Upper lobe of right lung (tissue), 1 donor: ENCODE data around the gene PAGE4. TPM values are rescaled to one million over a fixed set of nuclear protein-coding genes. Genes with fewer than 3 reads are reported as not detected.

Experiments used
- ATAC-seq: fragments of 200-7000 bp; cut with Tn5 transposase; one replicate; pipeline ENCODE4 v1.9.1; 2020; ENCODE audit warnings: mild to moderate bottlenecking, moderate library complexity
- DNase-seq: peaks from one replicate; pipeline ENCODE4 v3.0.0-alpha.2; 2020
- H3K27ac ChIP-seq: fragments of 200-600 bp; one replicate; pipeline ENCODE4 v1.8.0; 2022
- H3K27me3 ChIP-seq: fragments of 200-600 bp; one replicate; pipeline ENCODE4 v1.8.0; 2022; ENCODE audit warnings: mild to moderate bottlenecking
- H3K36me3 ChIP-seq: fragments of 200-600 bp; one replicate; pipeline ENCODE4 v1.8.0; 2022
- H3K4me1 ChIP-seq: fragments of 200-600 bp; one replicate; pipeline ENCODE4 v1.8.0; 2022
- H3K4me3 ChIP-seq: fragments of 200-600 bp; one replicate; pipeline ENCODE4 v1.8.0; 2022; ENCODE audit warnings: mild to moderate bottlenecking
- H3K9me3 ChIP-seq: fragments of 200-600 bp; one replicate; pipeline ENCODE4 v1.8.0; 2022
- CTCF ChIP-seq: fragments of 200-600 bp; IDR thresholded peaks from one replicate; pipeline ENCODE4 v1.8.0; 2022; ENCODE audit warnings: antibody characterized with exemption
- intact Hi-C: fragments of 100-400 bp; cut with DNase I; formaldehyde crosslinking; loops from one replicate; pipeline ENCODE4 v1.11.0; 2022
- total RNA-seq: library from RNA; stranded (reverse); fragmentation: NEBNext Ultra II Directional; extraction: Animal tissue kit (Norgen Biotek cat#: 25700); gene quantifications from one replicate; pipeline ENCODE4 v1.2.1, GENCODE V29; 2021
- donor health status: DM: no; HTN: yes; CAD: no; lungs with severe emphysema.

Gene PAGE4
- total RNA-seq, 1 donor from 2014 or later = not detected

GRCh38 chrX:49876750-49877149 is 47.6 kb downstream of the PAGE4 start:
- no peak overlapping the region for H3K4me3 ChIP-seq
- peaks cover 3% of the 10 kb centered on the region for H3K4me1 ChIP-seq
- DNase-seq = no peak
- peak; percentile 53 for TF ChIP-seq CTCF
- H3K27ac ChIP-seq = no peak overlapping the region
- intact Hi-C loops = no loop called here
- H3K9me3 ChIP-seq = no peaks in the 10 kb centered on the region
- no peaks in the 10 kb centered on the region for H3K36me3 ChIP-seq
- ATAC-seq = no peak
- no peaks in the 10 kb centered on the region for H3K27me3 ChIP-seq

GRCh38 chrX:49877397-49878101 is 48.4 kb downstream of the PAGE4 start:
- intact Hi-C loops = no loop called here
- Histone ChIP-seq H3K27me3 (no peaks in the 10 kb centered on the region), H3K27ac (no peak overlapping the region)

GRCh38 chrX:49878128-49878833 is 49.2 kb downstream of the PAGE4 start:
- peak overlapping the region; percentile 69 for H3K27ac ChIP-seq
- no peaks in the 10 kb centered on the region for H3K9me3 ChIP-seq
- ATAC-seq (no peak), DNase-seq (no peak)
- no peaks in the 10 kb centered on the region for H3K36me3 ChIP-seq
- no peak for TF ChIP-seq CTCF
- H3K27me3 ChIP-seq = no peaks in the 10 kb centered on the region
- peaks cover 3% of the 10 kb centered on the region for H3K4me1 ChIP-seq
- intact Hi-C loops = no loop called here
- peak overlapping the region; percentile 58 for H3K4me3 ChIP-seq

More at GRCh38 chrX:49877397-49878101, 48.4 kb downstream of the PAGE4 start:
- ATAC-seq (no peak), DNase-seq (no peak)
- H3K4me1 ChIP-seq = peaks cover 3% of the 10 kb centered on the region
- H3K4me3 ChIP-seq = no peak overlapping the region
- TF ChIP-seq CTCF = no peak
- no peaks in the 10 kb centered on the region for H3K36me3 ChIP-seq
- no peaks in the 10 kb centered on the region for H3K9me3 ChIP-seq

- intact Hi-C loops = no loop called here
- Histone ChIP-seq H3K27ac (peak within 1 kb of the TSS; percentile 69), H3K4me3 (peak within 1 kb of the TSS; percentile 58), H3K9me3 (no peaks in the 10 kb centered on the region), H3K36me3 (no peaks in the 10 kb centered on the region), H3K27me3 (no peaks in the 10 kb centered on the region), H3K4me1 (peaks cover 3% of the 10 kb centered on the region)
- peak; percentile 90 for DNase-seq
- peak; percentile 49 for TF ChIP-seq CTCF
- peak; percentile 95 for ATAC-seq
Observed at GRCh38 chrX:49878834-49879655, 49.9 kb downstream of the PAGE4 start, which contains the start of gene USP27X. TSS of gene USP27X (plus strand) at chrX:49879484. CDS start at chrX:49880308, 824 bp downstream.

- peak overlapping the region; percentile 69 for H3K27ac ChIP-seq
- TF ChIP-seq CTCF = no peak
Observed at GRCh38 chrX:49879656-49880277, 50.7 kb downstream of the PAGE4 start.

More at GRCh38 chrX:49879656-49880277, 50.7 kb downstream of the PAGE4 start:
- no peak for ATAC-seq
- intact Hi-C loops = no loop called here
- Histone ChIP-seq H3K9me3 (no peaks in the 10 kb centered on the region), H3K4me3 (peak overlapping the region; percentile 58), H3K27me3 (no peaks in the 10 kb centered on the region), H3K36me3 (no peaks in the 10 kb centered on the region), H3K4me1 (peaks cover 3% of the 10 kb centered on the region)
- DNase-seq = no peak
